Measurements from ENCODE around the gene FBXO42.

Gene FBXO42

DNA sequence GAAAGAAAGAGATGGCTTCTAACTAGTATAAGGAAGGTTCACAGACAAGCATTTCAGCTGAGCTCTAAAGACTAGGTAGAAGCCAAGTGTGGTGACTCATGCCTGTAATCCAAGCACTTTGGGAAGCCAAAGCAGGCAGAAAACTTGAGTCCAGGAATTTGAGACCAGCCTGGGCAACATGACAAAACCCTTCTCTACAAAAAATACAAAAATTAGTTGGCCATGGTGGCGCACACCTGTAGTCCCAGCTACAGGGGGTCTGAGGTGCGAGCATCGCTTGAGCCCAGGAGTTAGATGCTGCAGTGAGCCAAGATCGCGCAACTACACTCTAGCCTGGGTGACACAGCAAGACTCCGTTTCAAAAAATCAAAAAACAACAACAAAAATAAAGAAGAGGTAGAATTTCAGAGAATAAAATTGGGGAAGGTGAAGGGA, 27.8 kb downstream of the FBXO42 start:
- no peak for DNase-seq (ENCODE audit: low spot score)

DNA sequence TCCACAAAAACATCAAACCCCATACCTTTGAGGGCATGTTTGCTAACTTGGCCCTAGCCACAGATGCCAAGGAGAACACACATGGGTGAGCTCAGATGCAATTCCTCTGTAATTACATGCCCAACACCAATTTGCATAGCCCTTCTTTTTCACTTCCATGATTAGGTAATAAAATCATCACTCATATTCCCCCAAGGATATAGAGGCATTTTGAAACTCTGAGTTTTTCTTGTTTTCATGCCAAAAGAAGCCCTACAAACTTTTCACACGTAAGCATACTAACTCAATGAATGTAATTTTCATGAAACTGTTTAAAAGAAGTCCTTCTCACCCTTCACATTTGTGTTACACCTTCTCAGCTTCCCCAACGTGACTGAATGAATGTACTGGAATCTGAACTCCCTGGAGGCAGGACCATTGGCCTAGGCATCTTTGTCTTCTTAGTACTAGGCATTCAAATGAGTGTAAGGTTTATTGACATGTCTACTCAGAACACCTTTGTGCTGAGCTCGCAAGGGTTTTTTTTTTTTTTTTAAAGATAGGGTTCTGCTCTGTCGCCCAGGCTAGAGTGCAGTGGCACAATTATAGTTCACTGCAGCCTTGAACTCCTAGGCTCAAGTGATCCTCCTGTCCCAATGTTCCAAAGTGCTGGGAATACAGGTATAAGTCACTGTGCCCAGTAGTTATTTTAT, 31.0 kb downstream of the FBXO42 start:
- no peak for DNase-seq (ENCODE audit: low spot score)

DNA sequence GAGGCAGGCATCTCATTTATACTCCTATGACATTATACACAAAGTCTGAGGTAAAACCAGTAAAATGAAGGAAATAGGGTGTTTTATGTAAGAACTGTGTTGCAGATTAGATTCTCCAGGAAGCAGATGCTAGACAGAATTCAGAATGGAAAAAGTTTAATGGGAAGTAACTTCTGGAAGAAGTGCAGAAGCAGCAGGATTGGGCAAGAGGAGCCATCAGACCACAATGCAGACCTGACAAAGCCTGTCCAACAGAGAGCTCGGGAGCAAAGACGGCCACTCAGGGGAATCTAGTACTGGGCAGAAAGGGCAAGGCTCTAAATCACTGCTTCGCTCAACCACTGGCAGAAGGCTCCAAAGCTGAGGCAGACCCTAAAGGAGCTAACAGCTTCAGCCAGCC, 33.7 kb downstream of the FBXO42 start:
- no peak for DNase-seq (ENCODE audit: low spot score)

DNA sequence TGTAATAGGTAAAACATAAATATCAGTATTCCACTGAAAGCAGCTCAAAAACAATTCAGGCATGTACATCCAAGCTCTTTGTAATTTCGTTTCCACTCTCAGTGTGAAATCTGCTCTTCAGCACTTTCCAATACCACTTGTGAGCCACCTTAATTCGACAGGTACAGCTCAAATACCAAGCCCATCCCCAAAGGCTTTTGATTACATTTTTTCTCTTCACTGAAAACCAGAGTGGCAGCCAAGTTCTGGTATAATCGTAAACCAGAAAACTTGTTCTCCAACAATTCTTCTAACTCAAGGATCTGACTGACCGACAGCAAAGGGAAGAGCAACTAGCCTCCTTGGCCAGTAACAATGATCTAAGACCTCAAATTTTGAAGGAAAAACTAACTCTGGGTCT, 36.8 kb downstream of the FBXO42 start:
- DNase-seq (ENCODE audit: low spot score): no peak

DNA sequence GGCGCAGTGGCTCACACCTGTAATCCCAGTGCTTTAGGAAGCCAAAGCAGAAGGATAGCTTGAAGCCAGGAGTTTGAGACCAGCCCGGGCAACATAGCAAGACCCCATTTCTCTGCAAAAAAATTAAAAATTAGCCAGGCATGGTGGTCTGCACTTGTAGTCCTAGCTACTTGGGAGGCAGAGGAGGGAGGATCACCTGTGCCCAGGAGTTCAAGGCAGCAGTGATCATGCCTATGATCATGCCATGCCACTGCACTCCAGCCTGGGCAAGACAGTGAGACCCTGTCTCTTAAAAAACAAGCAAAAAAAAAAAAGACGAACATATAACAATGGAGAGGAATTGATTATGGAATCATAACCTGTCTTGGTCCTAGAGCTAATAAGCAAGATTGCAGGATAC, 45.1 kb downstream of the FBXO42 start:
- DNase-seq (ENCODE audit: low spot score): no peak

DNA sequence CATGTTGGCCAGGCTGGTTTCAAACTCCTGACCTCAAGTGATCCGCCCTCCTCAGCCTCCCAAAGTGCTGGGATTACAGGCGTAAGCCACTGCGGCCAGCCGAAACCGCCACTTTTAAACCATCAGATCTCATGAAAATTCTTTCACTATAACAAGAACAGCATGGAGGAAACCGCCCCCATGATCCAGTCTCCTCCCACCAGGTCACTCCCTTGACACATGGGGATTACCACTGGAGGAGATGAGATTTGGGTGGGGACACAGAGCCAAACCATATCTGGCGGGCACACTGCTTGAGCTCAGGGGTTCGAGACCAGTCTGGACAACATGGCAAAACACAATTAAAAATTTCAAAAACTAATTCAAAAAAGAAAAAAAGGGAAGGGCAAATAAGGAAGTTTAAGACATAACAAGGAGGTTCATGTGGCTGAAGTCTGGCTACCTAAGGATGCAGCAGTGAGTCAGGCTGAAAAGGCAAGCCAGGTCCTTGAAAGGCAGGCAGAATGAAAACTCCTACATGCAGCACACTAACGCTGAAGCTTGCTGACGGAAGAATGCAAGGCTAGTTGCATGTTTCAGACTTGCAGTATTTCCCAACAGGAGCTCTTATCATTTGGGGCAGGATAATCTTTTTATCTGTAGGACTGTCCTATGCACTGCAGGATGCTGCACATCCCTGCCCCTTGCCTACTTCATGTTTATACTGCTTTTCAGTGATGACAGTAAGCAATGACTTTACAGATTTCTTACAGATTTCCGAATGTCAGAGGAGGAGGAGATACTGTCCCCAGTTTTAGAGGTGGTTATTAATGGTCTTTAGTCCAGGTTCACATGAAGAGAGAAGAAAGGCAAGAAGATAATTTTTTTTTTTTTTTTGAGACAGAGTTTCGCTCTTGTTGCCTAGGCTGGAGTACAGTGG, 49.3 kb downstream of the FBXO42 start:
- DNase-seq (ENCODE audit: low spot score): no peak

DNA sequence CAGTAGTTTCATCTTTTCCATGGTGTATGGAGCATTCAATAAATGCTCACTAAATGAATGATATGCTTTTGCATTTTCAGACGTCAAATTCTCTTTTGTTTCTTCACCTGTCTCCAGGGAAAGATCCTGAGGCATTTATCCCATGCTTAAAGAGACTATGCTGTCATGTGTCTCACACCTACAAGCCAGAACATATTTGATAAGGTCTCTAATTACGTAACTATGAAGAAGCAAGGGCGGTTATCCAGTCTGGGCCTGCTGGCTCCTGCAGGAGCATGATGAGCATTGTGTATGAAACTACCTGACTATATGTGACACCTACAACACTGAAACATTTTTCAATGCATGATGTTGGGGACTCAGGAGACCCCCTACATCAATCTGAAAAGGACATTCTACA, 51.8 kb downstream of the FBXO42 start:
- no peak for DNase-seq (ENCODE audit: low spot score)

DNA sequence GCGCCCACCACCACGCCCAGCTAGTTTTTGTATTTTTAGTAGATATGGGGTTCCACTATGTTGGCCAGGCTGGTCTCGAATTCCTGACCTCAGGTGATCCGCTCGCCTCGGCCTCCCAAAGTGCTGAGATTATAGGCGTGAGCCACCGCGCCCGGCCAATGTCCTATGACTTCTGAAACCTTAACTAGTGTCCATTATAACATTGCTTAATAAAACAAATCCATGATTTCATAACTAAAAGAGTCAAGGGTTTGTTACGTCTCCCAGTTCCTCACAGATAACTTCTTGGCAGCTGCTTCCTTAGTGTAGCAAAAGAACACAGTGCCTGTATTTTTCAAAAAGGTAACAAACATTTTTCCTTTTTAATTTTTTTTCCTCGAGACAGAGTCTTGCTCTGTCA, 53.6 kb downstream of the FBXO42 start:
- DNase-seq (ENCODE audit: low spot score): no peak

DNA sequence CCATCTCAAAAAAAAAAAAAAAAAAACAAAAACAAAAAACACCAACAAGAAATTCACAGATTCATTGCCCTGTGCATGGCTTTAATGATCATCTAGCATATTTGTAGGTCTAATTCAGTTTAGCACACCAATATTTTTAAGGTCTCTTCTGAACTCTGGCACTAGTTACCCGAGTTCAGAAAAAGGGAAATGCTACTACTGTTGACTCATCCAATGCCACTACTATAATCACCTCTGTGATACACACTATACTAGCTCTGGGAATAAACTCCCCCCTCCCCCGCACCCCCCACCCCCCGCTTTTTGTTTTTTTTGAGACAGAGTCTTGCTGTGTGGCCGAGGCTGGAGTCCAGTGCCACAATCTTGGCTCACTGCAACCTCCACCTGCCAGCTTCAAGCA, 55.6 kb downstream of the FBXO42 start:
- no peak for DNase-seq (ENCODE audit: low spot score)

DNA sequence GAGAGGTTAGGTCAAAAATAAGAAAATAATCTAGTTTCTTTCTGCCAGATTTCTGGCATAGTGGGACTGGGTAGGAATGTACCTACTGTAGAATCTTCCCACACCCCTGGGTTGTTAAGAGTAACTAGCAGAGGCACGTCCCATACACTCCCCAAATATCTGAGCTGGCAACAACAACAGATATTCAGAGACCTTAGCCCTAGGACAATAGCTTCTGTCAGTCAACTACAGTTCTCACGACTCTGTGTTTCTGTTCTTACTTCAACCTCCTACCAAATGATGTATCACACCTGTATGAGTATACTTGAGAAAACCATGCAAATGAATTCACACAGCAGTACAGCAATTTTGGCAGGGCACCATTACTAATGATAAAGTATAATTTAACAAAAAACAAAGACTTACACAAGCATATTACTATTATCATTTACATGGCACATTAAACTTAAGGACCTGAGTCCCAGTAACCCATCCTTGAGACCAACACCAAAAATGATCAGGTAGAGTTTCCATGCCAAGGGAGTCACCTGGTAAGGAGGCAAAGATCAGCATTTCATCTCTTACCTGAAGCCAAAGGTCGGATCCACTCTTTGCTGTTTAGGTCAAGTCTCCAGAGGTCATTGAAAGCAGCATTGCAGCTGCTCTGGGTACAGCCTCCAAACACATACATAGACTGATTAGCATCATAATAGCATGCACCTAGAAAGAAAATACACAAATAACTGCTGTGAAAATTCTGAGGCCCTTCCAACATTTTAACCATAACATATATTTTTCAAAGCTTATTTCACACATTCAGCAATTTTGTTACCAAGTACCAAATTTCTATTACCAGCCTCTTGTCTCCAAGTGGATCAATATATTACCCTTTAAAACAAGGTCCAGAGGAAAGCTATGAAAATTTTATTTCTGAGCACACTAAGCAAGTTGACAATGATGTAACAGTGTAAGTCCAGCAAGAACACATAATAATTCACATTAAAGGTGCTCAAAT, 57.8 kb downstream of the FBXO42 start:
- no peak for DNase-seq (ENCODE audit: low spot score)

DNA sequence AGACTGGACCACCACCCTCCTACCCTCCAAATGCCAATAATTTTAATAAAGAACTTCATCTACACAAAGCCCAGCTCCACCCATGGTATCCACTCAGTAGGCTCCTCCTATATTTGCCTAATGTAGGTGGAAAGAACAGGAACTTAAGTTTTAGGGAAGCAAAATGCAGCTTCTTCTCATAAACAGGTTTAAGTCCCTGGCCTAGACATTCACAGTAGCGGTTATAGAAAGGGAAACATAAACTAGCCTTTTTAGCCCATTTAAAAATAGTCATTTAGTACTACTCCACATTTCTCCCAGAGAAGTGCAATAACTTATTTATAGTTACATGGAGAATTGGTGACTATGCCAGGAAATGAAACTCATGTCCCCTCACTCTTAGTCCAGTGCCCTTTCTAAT, 58.7 kb downstream of the FBXO42 start:
- DNase-seq (ENCODE audit: low spot score): no peak

DNA sequence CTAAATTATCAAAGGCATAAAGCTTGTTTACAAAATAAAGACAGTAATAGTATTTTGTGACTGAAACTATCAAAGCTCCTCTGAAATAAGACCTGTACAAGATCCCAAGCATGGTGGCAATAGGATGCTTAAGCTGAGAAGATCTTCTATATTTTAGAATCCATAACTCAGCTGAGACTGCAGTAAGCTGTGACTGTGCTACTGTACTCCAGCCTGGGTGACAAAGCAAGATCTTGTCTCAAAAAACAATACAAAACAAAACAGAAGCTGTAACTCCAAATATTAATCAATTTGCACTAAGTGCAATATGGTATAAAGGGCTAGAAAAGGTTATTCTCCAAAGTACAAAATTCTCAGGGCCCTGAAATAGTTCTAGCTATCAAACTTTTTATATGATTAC, 59.5 kb downstream of the FBXO42 start:
- DNase-seq (ENCODE audit: low spot score): no peak

DNA sequence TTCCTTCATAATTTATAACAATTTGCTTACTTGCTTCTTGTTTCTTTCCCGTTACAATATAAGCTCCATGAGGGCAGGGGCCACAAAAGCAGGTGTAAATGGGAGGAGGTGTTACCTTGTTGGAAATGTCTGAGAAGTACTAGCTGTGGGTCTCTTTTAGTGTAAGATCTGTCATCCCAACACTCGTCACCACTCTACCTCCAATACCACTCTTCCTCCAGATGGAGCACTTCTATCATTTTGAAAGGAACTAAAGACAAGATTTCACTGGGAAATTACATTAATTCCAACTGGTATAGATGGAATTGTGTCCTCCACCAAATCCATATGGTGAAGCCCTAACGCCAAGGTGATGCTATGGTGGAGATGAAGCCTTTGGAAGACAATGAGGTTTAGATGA, 62.3 kb downstream of the FBXO42 start:
- no peak for DNase-seq (ENCODE audit: low spot score)

DNA sequence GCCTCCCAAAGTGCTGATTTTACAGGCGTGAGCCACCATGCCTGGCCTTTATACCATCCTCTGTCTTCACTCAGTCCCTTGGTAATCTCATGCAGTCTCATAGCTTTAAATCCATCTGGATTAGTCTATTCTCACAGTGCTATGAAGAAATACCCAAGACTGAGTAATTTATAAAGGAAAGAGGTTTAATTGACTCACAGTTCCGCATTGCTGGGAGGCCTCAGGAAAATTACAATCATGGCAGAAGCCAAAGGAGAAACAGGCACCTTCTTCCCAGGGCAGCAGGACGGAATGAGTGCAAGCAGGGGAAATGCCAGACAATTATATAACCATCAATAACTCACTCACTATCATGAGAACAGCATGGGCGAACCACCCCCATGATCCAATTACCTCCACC, 66.2 kb downstream of the FBXO42 start:
- DNase-seq (ENCODE audit: low spot score): no peak

DNA sequence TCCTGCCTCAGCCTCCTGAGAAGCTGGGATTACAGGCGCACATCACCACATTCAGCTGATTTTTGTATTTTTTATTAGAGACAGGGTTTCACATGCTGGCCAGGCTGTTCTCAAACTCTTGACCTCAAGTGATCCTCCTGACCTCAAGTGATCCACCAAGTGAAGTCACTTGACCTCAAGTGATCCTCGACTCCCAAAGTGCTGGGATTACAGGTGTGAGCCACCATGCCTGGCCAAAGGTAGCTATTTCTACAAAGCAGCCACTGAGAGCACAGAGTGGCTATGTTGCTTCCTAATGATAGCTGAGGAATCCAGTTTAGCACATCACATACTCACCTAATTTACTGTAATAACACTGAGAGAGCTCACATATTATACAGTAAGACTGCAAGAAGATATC, 70.5 kb downstream of the FBXO42 start:
- no peak for DNase-seq (ENCODE audit: low spot score)

DNA sequence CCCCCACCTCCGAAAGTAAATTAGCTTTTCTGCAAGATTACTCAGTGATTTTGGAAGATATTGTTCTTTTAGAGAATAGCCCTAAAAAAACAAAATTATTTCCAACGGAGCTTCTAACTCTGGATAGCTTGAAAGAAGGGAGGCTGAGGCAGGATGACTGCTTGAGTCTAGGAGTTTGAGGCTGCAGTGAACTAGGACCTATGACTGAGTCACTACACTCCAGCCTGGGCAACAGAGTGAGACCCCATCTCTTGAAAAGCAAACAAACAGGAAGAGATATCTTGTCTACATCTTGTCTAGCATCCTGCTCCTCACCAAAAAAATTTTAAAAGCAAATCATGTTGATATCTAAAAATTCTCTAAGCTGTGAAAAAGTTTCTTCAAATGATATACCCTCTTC, 73.1 kb downstream of the FBXO42 start:
- DNase-seq (ENCODE audit: low spot score): no peak

DNA sequence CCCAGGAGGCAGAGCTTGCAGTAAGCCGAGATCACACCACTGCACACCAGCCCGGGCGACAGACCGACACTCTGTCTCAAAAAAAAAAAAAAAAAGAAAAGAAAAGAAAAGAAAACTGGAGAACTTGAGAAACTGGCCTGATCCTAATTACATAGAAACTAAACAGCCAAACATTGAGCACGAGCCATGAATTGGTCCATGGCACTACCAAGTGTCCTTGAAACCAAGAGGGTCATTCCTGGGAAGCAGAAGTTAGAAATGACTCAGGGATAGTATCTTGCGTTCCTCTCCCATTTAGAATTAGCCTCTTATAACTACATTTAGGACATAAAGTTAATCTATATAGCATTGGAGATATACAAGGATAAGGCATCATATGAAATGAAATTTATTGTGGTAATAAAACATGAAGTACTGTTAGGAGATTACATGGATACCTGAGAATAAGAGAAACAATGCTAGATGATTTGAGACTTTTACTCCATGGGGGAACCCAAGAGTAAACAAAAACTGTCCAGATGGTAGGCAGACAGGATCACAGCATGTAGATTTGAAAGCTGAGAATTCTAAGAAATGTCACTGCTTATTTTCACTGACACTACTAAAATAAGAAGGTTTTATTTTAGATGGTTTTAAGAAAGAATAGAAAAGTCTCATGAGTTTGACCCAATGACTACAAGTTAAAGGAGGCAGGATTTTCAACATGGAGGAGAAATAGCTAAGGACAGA, 75.8 kb downstream of the FBXO42 start:
- DNase-seq (ENCODE audit: low spot score): no peak

DNA sequence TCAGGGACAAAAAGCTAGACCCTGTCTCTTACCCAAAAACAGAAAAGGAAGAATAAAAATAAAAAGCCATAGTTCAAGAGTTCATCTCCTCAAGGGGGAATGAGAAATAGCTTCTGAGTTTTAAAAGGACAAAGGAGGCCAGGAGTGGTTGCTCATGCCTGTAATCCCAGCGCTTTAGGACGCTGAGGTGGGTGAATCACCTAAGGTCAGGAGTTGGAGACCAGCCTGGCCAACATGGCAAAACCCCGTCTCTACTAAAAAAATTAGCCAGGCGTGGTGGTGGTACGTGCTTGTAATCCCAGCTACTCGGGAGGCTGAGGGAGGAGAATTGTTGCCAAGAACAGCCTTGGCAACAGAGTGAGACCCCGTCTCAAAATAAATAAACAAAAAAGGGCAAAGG, 76.7 kb downstream of the FBXO42 start:
- no peak for DNase-seq (ENCODE audit: low spot score)

DNA sequence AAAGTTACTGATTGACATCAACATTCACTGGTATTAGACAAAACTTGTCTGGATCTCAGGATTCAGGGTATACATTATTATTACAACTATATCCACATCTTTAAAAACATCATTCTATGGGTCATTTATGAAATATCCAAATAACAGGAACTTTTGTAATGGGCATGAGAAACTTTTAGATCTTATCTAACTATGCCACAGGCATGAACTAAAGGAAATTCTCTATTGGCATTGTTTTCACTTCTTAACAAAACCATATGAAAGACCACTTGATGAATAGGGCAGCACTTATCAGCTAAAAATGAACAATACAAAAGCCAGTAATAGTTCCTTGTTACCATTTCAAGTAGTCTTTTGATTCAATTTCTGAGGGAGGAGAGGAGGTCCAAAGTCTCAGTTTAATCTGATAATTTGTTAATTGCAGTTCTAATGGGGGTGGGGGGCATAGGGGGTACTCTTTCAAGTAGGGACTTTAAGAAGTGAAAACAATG, 84.5 kb downstream of the FBXO42 start:
- DNase-seq (ENCODE audit: low spot score): no peak

DNA sequence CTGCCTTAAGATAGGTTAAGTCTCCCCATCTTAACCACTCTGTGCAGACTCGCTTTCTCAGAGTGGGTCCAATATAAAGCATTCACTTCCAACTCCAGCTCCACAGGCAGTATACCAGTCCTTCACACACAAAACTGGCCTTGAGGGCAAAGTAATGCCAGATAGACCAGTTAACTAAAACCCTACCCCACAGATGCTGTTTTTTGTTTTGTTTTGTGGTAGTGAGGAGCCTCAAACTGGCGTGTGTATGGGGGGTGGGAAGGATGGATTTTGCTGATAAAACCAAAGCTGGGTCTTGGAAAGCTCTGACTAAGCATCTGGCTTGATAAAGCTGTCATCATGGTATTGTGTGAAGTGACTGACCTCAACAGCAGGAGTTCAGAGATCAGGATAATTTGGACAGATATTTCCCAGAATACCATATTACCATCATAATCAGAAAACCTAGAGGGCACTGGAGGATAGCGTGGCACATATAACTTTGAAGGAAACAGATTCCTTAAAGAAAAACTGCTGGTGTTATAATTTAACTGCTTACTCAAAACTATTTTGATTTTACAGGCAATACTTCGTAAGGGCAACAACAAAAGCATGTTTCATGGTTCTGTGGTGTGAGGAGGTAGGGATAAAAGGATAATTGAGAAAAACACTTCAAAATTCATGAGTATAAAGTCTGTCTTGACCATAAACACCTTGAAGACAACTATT, 85.7 kb downstream of the FBXO42 start:
- DNase-seq (ENCODE audit: low spot score): no peak

DNA sequence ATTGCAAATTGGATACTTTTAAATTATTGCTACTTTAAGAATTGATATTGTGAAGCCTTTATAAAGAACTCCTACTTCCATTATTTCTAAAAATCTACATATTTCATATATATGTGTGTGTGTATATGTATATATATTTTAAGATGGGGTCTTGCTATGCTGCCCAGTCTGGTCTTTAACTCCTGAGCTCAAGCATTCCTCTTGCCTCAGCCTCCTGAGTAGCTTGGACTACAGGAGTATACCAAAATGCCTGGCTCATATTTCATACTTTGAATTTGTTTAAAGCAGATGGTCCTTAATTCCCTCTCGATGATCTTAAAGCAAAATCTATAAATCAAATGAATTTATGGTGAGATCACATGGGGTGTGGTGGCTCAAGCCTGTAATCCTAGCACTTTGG, 90.2 kb downstream of the FBXO42 start:
- DNase-seq (ENCODE audit: low spot score): no peak

All from hematopoietic multipotent progenitor cell treated with erythropoietin and hydrocortisone succinate and interleukin-3 and kit ligand, for 15 days (in vitro differentiated cells).